ENCODE data around the gene S100A2.

The S100A2 gene

GRCh38 chr1:153543736-153544135, 21.9 kb downstream of the S100A2 start:
- no peak for DNase-seq

GRCh38 chr1:153542956-153543711, 22.5 kb downstream of the S100A2 start:
- no peak for DNase-seq

GRCh38 chr1:153541641-153542590, 23.7 kb downstream of the S100A2 start:
- no peak for DNase-seq

DNA sequence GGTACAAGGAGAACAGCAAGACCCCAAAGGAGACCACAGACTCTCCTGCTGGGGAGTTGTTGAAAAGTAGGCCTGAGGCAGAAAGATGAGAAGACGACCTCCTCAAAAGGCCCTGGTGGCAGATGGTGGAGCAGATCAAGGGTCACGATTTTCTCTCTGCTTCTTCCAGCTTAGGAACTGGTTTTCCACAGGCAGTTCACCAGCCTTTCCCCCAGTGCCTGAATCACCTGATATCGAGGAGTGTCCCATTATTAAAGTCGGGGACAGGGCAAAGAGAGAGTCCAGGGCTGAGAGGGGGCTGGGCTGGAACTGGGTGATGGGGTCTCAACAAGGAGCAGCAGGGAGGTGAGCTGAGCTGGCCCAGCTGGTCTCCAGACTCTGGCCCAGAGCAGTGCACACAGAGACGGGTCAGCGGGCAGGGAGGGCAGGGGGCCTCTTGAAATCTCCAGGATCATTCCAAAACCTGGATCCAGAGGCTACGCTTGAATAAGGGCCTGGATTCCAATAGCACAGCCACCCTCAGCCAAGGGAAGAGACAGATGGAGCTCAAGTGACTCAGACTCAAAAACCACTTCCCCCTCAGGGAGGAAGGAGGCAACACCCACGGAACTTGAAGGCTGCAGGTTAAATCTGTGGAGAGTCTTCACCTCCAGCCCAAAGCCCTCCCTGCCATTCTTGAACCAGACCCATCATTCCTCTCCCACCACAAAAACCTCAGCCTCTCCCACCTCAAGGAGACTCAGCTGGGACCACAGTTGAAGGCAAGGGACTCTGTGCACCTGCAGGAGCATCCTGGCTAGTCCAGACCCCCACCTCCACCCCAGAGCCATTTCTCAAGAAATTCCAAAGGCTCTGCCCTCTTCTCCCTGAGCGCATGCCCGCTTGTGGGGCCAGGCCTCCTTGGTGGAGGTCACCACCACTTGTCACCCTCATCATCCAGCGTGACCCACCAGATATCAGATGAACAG, 25.0 kb downstream of the S100A2 start, which contains the start of gene S100A5:
Gene S100A5 (minus strand): TSS at position 541 of the 968 bp plus-strand sequence. CDS start 743 bp downstream, outside the sequence.
- DNase-seq = no peak

DNA sequence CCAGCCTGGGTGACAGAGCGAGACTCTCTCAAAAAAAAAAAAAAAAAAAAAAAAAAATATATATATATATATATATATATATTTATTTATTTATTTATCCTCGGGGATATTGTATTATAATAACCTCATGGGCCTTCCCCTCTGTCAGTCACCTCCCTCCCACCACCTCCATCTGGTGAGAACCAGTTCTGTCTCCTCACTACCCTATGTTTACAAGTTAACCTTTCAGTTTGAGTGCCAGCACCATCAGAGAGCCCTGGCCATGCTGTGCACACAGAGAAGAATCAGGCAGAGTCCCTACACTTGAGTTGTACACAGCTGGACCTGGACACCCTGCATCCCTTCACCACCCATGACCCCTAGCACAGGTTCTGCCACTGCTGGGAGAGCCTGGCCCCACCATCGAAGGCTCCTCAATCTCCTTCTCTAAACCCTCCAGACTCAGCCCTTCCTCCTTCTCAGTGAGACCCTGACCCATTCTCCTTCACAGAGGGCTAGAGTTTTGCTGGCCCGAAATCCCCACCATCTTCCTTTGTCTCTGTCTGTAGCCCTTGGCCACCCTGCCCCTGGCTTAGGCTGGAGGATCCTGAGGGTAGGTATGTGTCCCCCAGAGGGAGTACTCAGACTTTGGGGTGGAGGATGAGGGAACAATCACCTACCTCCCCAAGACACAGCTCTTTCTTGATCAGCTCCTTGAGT, 26.1 kb downstream of the S100A2 start:
- peak; percentile 56 for DNase-seq

GRCh38 chr1:153538315-153538821, 27.3 kb downstream of the S100A2 start:
- peak; percentile 72 for DNase-seq

DNA sequence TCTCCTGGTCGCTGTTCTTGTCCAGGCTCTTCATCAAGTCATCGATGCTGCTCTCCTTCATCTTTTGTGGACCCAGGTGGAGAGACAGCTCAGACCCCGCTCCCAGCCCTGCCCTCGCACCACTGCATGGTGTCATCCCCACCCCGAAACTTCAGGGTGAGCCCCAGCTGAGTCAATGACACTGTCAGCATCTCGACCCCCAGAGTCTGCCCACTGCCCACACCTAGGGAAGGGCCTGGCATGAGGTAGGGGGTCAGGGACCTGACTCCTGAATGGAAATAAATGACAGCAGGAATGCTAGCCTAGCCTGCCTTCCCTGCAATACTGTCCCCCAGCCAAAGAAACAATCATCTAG, 28.3 kb downstream of the S100A2 start:
- DNase-seq = no peak

DNA sequence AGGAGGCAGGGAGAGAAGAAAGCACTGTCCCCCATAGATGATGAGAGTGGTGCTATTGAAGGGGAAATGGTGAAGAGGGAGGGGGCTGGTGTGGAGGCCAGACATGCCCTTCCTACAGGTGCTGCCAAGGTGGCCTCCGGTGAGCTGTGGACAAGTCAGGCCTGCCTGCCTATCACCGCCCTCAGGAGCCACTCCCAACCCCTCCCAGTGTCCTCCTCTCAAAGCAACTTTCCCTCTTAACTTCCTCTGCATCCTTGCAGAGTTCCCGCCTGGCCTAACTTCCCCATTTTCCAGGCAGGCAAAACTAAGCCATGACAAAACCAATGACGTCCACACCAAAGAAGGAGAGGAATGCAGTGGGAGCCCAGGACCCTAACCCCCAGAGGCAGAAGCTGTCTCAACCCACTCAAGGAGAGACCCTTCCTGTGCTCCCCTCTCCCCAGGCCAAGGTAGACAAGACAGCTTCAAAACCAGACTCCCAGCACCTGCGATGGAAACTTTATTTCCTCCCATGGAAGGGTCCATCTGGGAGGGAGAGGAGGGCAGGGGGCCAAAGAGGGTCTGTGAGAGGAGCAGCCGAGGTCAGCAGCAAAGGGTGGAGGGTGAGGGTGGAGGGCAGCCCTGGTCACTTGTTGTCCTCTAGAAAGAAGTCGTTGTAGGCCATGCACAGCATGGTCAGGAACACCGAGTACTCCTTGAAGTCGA, 28.8 kb downstream of the S100A2 start:
- no peak for DNase-seq

GRCh38 chr1:153536012-153536670, 29.5 kb downstream of the S100A2 start:
- peak; percentile 32 for DNase-seq

- DNase-seq = no peak
Observed at GRCh38 chr1:153535242-153536011, 30.2 kb downstream of the S100A2 start, which contains the start of gene S100A6. Gene S100A6 (minus strand): TSS chr1:153535991. CDS start chr1:153535339, 652 bp downstream.

DNA sequence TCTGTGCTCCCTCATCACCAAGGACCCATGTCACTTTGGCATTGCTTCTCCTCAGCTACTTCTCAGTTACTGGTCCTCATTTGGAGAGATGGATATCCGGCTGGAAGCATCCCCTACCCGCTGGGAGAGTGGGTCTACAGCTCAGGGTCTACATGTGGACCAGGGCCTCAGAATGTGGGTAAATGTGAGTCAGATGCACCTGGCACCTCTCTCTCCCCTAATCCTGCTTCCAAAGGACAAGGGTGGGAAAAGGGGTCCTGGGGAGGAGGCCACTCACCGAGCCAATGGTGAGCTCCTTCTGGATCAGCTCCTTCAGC, 30.8 kb downstream of the S100A2 start:
- no peak for DNase-seq

DNA sequence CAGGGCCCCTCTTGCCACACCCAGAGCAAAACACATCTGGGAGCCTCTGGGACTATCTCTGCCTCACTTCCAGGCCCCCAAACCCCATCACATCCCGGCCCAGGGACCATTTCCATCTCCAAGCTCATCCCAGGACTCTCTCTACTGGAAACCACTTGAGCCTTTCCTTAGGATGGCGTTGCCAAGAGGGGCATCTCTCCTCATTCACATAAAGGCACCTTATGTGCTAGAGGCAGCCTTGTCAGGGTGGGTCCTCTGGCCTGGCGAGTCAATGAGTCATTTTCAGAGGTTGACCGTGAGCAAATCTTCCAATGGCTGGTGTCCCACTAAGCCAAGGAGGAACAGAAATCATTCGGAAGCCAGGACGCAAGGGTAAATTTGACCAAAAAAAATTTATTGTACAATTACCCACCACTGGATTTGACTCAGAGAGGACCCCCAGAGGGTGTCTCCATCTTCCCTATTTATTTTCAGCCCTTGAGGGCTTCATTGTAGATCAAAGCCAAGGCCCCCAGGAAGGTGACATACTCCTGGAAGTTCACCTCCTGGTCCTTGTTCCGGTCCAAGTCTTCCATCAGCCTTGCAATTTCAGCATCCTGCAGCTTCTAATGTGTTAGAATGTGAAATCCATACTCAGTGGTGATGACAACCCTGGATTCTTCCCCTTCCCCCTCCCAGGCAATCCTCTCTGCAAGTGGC, 31.3 kb downstream of the S100A2 start:
- no peak for DNase-seq

DNA sequence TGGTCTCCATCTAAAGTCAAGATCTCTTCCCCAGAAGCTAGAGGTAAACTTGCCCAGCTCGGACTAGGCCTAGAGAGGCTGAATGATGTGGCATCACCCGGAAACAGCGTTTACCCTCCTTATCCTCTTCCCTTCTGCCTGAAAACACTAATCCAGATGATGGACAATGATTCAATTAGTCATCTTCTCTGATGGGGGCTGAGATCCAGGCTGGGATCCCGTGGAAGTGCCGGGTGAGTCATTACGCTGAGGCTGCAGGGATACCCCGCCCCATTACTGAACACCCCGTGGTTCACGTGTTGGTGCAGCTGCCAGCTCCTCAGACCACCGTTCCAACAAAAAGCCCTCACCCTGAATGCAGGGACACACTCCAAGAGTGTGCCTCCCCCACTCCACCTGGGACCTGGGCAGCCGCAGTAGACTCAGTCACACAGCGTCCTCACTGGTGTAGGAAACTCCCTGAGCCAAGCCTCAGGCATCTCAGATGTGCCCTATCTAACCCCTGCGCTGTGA, 31.9 kb downstream of the S100A2 start:
- no peak for DNase-seq

DNA sequence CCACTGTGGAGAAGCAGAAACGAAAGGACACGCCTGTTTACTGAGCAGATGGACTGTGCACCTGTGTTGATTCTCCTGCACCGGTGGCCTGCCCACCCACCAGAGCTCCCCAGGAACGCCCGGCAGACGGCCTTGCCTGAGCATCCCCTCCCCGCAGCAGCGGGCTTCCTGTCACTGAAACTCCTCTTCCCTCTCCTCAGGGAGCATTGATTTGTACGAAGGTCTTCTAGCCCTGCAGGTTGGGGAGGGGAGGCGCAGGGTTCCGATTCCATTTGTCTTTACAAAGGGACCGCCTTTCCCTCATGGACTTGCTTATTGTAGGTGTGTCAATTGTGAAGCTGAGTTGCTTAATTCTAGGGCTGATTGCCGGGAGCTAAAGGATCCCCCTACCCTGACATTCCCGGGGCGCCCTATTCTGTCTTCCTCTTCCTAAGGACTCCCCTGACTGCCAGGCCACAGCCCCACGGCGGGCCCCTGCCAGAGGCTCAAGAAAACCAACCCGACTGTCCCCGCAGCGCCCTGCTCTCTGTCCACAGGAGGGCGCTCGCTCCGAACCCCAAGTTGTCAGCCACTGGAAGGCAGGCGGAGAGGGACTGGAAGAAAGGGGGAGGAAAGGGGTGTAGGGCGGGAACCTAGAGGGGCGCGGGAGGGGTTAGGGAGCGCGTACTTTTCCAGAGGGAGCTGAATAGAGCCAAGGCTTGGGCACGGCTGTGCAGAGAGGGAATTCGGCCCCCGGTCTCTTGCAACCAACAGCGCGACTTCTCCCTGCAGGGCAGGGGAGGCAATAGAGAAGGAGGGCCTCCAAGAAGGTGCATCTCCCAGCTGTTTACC, 32.7 kb downstream of the S100A2 start:
- peak; percentile 39 for DNase-seq

- no peak for DNase-seq
Observed at GRCh38 chr1:153532181-153532580, 33.5 kb downstream of the S100A2 start.

DNA sequence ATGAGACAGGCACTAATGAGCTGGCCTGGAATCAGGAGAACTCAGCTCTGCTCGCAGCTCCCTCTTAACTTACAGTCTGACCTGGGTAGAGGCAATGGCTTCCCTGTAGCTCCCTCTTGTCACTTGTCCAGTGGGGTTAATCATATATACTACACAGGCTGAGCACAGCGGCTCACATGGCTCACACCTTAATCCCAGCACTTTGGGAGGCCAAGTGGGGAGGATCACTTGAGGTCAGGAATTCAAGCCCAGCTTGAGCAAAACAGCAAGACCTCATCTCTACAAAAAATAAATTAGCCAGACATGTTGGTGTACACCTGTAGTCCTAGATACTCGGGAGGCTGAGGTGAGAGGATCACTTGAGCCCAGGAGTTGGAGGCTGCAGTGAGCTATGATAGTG, 34.0 kb downstream of the S100A2 start:
- DNase-seq = no peak

- no peak for DNase-seq
Observed at GRCh38 chr1:153527683-153528040, 38.0 kb downstream of the S100A2 start.
